ENCODE results near the gene MPHOSPH9. TPM values are rescaled to one million over a fixed set of nuclear protein-coding genes. Genes with fewer than 3 reads are reported as not detected.

The MPHOSPH9 gene
- total RNA-seq, 1 experiment from 2014 or later, result 60.5 TPM

DNA sequence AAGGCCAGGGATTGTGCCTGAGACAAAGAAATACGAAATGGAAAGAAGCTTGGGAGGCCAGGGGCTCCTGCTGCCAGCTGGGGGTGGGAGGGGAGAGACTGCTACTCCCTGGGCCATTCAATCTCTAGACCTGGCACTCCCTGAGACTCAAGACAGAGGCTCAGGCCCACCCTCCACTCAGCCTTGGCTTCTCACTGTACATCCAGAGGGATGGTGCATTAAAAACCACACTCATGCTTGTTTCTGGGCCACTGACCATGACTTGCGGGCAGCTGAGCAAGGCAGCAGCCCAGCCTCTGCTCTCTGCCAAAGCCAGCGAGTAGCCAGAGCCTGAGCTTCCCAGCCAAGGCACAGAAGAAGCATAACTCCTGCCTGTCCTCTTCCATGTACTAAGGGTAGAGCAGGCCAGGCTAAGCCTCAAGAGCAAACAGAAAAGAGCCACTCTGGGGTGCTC lies 123.6 kb downstream of the MPHOSPH9 start:
- Histone ChIP-seq H3K79me2 (ENCODE audit: insufficient read depth, low read length) (no peaks in the 10 kb centered on the region), H3K14ac (ENCODE audit: insufficient read depth, low read length) (no peak overlapping the region; the same call in 1 of the 2 replicates), H3K9ac (ENCODE audit: extremely low read depth, insufficient read length, low read length) (no peak overlapping the region), H3K23ac (ENCODE audit: insufficient read length, low read depth, low read length) (no peak overlapping the region), H3K9me3 (ENCODE audit: control insufficient read depth, low read depth, low read length) (no peaks in the 10 kb centered on the region), H4K8ac (replicated peaks; ENCODE audit: insufficient read length, low read depth, low read length) (no peak overlapping the region), H3K79me1 (ENCODE audit: insufficient read depth, low read depth, low read length, poor library complexity, severe bottlenecking) (no peaks in the 10 kb centered on the region), H4K5ac (ENCODE audit: insufficient read length, low read depth, low read length) (no peak overlapping the region), H3K56ac (ENCODE audit: insufficient read length, low read depth, low read length) (no peak overlapping the region), H4K20me1 (ENCODE audit: control insufficient read depth, insufficient read depth, insufficient read length) (no peaks in the 10 kb centered on the region), H3K27ac (ENCODE audit: insufficient read length, low read depth, low read length) (no peak overlapping the region), H3T11ph (ENCODE audit: low read length) (no peak overlapping the region), H2BK5ac (ENCODE audit: insufficient read length, low read length) (no peak overlapping the region), H2BK12ac (ENCODE audit: insufficient read length, low read depth, low read length) (no peak overlapping the region), H2BK120ac (ENCODE audit: low read depth, low read length, poor library complexity, severe bottlenecking) (no peak overlapping the region), H3K18ac (ENCODE audit: insufficient read length, low read depth, low read length) (no peak overlapping the region), H3K4me1 (ENCODE audit: insufficient read depth, low read length) (peaks cover 11% of the 10 kb centered on the region; the same call in 1 of the 2 replicates), H3K4me2 (ENCODE audit: insufficient read depth, insufficient read length, low read length) (no peak overlapping the region), H2BK20ac (ENCODE audit: low read depth, low read length, poor library complexity, severe bottlenecking) (no peak overlapping the region), H4K91ac (ENCODE audit: insufficient read length, low read depth, low read length) (no peak overlapping the region), H3K23me2 (ENCODE audit: insufficient read length, low read depth, low read length, poor library complexity, severe bottlenecking) (no peaks in the 10 kb centered on the region), H3K4ac (ENCODE audit: low read depth, low read length) (no peak overlapping the region), H2AK5ac (ENCODE audit: insufficient read length, low read length) (no peak overlapping the region), H2BK15ac (ENCODE audit: low read depth, low read length) (no peak overlapping the region), H2AFZ (ENCODE audit: low read length) (no peak overlapping the region), H3K27me3 (ENCODE audit: insufficient read depth, low read length) (no peaks in the 10 kb centered on the region)
- Mint-ChIP-seq H3K4me3 (no peak overlapping the region), H3K4me1 (peaks cover 44 to 46% of the 10 kb centered on the region in 2 experiments), H3K9me3 (no peaks in the 10 kb centered on the region), H3K27me3 (ENCODE audit: low read depth) (peaks cover 42% of the 10 kb centered on the region), H3K36me3 (ENCODE audit: insufficient read depth in 1 of 3, low read depth in 3 of 3) (no peaks in the 10 kb centered on the region), H3K27ac (no peak overlapping the region; a peak in 1 of 7 replicates)
- TF ChIP-seq, protein P1, sequence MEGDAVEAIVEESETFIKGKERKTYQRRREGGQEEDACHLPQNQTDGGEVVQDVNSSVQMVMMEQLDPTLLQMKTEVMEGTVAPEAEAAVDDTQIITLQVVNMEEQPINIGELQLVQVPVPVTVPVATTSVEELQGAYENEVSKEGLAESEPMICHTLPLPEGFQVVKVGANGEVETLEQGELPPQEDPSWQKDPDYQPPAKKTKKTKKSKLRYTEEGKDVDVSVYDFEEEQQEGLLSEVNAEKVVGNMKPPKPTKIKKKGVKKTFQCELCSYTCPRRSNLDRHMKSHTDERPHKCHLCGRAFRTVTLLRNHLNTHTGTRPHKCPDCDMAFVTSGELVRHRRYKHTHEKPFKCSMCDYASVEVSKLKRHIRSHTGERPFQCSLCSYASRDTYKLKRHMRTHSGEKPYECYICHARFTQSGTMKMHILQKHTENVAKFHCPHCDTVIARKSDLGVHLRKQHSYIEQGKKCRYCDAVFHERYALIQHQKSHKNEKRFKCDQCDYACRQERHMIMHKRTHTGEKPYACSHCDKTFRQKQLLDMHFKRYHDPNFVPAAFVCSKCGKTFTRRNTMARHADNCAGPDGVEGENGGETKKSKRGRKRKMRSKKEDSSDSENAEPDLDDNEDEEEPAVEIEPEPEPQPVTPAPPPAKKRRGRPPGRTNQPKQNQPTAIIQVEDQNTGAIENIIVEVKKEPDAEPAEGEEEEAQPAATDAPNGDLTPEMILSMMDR (conservative IDR thresholded peaks at IDR 0.05), result no peak
- DNase-seq, result no peak
- no CpG with 5 or more reads among the region's 3 CpGs for WGBS (ENCODE audit: extremely low coverage, insufficient read length, low lambda C conversion rate)
